Measurements from ENCODE around the gene ELOVL4.
A peak's percentile ranks its signal among the peaks of the same experiment; 100 is the strongest.

The ELOVL4 gene

DNA sequence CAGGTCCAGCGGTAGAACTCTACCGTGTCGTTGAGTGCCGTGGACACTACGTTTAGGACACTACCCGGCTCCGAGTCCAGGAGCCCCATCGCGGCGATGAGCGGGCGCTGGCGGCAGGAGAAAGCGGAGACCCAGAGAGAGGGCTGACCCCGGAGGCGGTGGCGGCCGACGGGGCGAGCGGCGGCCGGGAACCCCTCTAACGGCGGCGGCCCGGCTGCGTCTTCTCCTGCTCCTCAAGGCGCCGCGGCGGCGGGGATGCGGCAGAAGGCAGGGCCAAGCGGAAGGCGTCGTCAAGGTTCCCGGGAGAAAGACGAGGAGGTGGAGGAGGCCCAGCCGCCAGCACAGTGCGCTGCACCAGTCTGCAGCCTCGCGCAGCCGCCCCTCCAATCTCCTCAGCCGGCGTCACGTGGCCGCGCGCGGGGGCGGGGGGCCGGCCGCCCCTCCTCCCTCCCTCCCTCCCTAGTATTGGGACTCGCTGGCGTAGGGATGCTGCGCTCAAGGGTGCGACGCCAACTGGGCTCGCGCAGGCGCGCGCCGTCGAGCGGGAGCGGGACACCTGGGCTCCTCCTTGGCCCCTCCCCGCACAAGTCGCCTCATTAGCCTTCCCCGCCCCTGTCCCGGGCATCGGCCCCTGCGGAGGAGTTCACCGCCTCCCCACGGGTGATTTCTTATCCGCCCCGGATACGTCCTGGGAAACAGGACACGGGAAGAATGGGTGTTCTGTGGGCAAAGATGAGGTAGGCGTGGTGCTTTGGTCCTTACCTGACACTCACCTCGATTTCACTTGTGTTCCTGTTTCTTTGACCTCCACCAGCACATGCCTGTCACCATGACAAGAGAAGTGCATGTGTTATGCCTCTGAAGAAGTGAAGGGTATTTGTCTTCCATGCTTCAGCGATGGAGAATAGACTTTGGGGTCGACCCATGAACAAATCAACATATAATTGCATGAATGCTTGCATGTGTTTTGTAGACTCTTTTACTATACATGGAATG is at the start of gene ELOVL4:
ELOVL4 (minus strand) TSS at position 363 of the 996 bp plus-strand sequence; CDS start at position 89, 274 bp downstream.
- DNase-seq, result peak; percentile 86

DNA sequence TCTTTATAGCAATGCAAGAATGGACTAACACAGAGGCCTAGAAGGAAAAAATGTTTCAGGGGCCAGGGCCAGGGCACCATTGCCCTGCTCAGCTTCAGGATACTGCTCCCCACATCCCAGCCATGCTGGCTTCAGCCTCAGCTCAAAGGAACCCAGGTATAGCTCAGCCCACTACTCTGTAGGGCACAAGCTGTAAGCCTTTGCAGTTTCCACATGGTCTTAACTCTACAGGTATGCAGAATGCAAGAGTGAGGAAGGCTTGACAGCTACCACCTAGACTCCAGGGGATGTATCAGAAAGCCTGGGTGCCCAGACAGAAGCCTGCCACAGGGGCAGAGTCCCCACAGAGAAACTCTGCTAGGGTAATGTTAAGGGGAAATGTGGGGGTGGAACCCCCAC is 46.6 kb upstream of the ELOVL4 start:
- no peak for DNase-seq

DNA sequence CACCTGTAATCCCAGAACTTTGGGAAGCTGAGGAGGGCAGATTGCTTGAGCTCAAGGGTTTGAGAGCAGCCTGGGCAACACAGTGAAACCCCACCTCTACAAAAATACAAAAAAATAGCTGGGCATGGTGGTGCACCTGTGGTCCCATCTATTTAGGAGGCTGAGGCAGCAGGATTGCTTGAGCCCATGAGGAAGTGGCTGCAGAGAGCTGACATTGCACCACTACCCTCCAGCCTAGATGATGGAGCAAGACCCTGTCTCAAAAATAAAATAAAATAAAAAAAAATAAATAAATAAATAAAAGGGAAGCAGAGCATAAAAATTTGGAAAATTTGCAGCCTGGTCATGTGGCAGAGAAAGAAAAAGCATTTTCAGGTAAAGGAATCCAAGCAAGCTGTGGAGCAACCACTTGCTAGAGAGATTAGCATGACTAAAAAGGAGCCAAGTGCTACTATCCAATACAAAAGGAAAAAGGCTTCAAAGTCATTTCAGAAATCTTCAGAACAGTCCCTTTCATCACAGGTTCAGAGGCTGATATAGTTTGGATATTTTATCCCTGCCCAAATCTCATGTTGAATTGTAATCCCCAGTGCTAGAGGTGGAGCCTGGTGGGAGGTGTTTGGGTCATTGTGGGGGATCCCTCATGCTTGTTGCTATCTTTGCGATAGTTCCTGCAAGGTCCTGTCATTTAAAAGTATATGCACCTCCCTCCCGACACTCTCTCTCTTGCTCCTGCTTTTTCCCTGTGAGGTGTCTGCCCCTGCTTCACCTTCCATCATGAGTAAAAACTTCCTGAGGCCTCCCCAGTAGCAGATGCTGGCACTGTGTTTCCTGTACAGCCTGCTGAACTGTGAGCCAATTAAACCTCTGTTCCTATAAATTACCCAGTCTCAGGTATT is 45.9 kb upstream of the ELOVL4 start:
- DNase-seq, result no peak

GRCh38 chr6:79989641-79990040 is 42.3 kb upstream of the ELOVL4 start:
- DNase-seq, result no peak

- DNase-seq, result no peak
These were observed 37.8 kb upstream of the ELOVL4 start for GRCh38 chr6:79985128-79985527.

DNA sequence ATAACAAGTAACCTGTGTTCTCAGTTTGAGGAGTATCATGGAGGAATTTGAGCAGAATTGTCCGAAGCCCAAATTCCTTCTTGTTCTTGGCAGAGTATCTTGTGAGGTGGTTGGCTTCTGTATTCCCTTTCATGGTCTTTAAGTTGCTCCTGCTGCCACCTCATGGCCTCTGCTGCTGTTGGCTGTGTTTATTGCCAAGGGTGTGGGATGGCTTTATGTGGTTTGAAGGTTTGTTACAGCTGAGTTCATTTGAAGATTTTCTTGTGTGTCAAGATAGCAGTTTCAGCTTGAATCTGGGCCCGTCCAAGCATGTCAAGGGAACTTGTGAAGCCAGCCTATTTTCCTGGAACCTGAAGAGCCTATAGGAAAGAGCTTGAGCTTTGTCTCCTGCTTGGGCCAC is 36.9 kb upstream of the ELOVL4 start:
- peak; percentile 19 for DNase-seq

DNA sequence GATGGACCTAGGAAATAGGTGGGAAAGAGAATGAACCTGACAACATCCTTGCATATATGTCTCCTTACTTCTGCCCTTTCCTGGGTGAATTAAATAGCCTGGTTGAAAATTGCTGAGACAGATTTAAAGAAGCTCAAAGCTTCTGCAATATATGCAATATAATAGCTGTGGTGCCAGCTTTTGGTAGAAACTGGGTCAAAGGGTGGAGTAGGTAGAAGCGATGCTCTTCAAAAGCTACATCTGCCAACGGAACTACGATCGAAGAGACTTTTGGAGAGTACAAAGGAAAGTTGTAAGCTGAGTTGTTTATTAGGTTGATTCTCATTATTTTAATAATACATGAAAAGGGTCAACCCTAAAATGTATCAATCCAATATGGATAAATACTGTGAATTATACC is 34.3 kb upstream of the ELOVL4 start:
- DNase-seq, result no peak

DNA sequence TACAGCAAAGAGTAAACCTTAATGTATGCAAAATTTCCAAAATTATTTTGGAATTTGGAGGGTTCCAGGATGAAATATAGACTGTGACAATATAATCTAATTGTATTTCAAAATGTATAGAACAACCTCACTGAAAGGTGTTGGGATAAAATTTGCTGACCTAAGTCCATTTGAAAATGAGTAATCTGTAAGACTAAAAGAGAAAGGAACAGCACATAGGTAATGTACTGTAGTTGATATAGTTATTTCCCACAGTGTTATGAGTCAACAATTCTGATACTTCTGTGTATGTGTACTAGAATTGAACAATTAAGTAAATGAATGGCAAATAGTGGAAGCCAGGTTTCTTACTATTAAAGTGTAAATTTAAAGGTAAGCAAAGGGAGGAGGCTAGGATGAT is 23.8 kb upstream of the ELOVL4 start:
- no peak for DNase-seq

GRCh38 chr6:79969784-79970183 is 22.4 kb upstream of the ELOVL4 start:
- no peak for DNase-seq

GRCh38 chr6:79967178-79967577 is 19.8 kb upstream of the ELOVL4 start:
- DNase-seq, result no peak

- DNase-seq, result no peak
These were observed 17.3 kb upstream of the ELOVL4 start for GRCh38 chr6:79964607-79965081.

DNA sequence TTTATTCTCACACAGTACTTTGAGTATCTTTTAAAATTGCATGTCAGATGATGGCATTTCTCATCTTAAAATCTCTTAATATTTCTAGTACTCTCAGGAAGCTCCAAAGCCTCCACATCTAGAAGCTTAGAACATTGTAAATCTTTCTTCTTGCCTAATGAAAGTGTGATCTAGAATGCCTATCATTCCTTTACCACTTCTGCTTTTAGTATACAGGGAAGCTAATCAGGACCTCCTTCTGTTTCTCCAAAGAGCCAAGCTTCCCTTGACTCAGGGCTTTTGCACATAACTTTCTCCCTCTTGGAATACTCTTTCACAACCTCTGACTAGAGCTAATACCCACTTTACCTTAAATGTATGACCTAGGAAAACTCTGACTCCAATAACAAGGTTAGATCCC is 7.5 kb upstream of the ELOVL4 start:
- no peak for DNase-seq

GRCh38 chr6:79949233-79949632 is 1.9 kb upstream of the ELOVL4 start:
- DNase-seq, result peak; percentile 94

- peak; percentile 56 for DNase-seq
These were observed 822 bp downstream of the ELOVL4 start for GRCh38 chr6:79946272-79947190.

DNA sequence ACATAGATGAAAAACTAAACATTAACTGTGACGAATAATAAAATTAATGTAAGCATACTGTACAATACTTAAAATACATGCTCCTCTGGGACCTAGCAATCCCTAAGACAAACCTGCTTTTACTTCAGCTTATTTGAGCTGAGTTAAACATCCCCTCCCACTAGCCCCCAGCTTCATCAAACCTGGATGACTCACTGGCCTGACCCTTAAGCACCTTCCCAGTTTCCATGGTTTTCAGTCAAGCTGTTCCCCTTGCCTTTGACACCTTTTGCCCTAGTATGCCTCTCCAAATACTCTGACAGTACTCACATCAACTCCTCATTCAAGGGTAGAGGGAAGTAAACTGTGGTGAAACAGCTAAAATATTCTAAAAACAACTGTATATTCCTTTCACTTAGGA is 4.2 kb downstream of the ELOVL4 start:
- peak; percentile 2 for DNase-seq

GRCh38 chr6:79941489-79942151 is 5.7 kb downstream of the ELOVL4 start:
- no peak for DNase-seq

DNA sequence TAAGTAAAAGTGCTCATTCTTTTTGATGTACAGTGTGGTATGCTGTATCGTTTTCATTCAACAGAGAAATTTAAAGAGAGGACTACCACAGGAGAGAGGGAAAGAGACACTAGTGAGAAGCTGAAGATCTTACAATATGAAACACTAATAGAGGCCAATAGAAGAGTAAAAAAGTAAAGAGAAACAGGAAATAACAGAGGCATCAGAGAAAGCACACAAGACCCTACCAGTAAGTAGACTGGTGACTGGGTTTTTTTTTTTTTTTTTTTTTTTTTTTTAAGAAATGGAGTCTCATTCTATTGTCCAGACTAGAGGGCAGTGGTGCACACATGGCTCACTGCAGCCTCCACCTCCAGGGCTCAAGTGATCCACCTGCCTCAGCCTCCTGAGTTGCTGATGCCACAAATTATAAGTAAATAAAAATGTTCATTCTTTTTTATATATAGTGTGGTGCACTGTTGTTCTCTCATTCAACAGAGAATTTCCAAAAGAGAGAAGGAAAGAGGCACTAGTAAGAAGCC is 18.8 kb downstream of the ELOVL4 start:
- DNase-seq, result peak; percentile 25

GRCh38 chr6:79927758-79928157 is 19.6 kb downstream of the ELOVL4 start:
- no peak for DNase-seq

GRCh38 chr6:79923270-79923669 is 24.1 kb downstream of the ELOVL4 start:
- DNase-seq, result no peak

DNA sequence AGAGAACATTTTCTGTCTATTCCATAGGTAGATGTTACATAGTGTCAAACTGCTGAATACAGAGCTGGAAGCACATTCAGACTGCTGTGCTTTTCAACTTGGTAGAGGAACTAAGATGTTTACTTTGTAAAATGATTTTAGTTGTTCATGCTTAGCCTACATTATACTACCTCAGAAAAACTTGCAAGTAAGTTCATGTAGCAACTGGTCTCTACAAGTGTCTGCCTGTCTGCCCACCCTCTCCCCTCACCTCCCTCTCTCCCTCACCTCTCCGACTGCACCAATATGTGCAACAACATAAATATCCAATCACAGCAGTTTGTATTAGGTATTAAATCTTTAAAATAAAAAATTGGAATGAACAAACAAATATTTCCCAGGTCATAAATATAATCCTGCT is 25.3 kb downstream of the ELOVL4 start:
- no peak for DNase-seq

DNA sequence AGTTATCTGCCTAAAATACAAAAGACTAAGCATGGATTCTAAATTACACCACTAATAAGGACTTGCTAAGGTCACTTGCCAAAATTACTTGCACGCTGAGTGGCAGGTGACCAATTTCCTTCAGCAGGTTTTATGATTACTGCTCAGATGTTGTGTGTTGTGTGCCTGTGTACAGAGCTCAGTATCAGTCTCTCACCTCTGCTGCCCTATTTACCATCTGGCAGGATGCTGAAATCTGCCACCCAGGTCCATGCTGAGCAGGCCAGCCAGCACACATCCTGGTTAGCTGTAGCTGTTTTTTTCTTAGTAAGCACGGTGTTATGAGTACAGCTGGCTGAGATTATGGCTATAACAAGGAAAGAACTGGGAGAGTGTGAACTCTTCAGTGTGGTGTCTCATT is 34.0 kb downstream of the ELOVL4 start:
- no peak for DNase-seq

DNA sequence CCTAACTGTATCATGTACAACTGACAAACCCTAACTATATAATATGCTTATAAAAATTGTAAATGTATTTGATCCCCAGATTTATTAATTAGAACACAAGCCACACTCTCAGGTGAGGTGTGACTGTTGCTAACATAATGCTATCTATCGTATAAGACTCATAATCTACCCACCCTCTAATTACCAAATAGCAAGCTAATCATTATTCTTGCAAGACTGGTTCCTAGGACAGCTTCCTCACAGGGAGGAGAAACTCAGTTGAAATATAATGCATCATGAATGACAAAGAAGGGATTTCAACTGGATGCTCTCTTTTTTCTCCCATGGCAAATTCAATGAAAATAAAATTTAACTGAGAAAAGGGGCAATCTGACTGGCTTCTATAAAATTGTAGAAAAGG is 35.4 kb downstream of the ELOVL4 start:
- no peak for DNase-seq

All from DMS53 (cell line).